Mesenchymal stem cell (in vitro differentiated cells and primary cell): ENCODE measurements around the gene IKZF5.
A peak's percentile ranks its signal among the peaks of the same experiment; 100 is the strongest.

ENCODE experiments used
- DNase-seq: peaks from one replicate; pipeline ENCODE4 v3.0.0-alpha.2; 2013
- H2AFZ ChIP-seq: one replicate; pipeline ENCODE4 v1.6.1; 2013; ENCODE audit warnings: low read depth, mild to moderate bottlenecking, control low read depth, inconsistent platforms, low read length, moderate library complexity
- H2AK5ac ChIP-seq: 2 replicates; pipeline ENCODE4 v1.6.1; 2013; ENCODE audit warnings: low read length, moderate library complexity, mild to moderate bottlenecking, inconsistent platforms; ENCODE audit not compliant: severe bottlenecking
- H2BK120ac ChIP-seq: one replicate; pipeline ENCODE4 v1.6.1; 2013; ENCODE audit warnings: low read depth, mild to moderate bottlenecking, inconsistent platforms, low read length, moderate library complexity
- H2BK12ac ChIP-seq, 2 experiments: one replicate each; pipeline ENCODE4 v1.6.1; 2013; ENCODE audit warnings: inconsistent platforms in 2 of 2, low read length in 2 of 2, mild to moderate bottlenecking in 2 of 2, moderate library complexity in 2 of 2, control low read depth in 1 of 2
- H2BK15ac ChIP-seq: one replicate; pipeline ENCODE4 v1.6.1; 2013; ENCODE audit warnings: mild to moderate bottlenecking, low read depth, inconsistent platforms; ENCODE audit not compliant: poor library complexity, severe bottlenecking
- H2BK5ac ChIP-seq: 2 replicates; pipeline ENCODE4 v1.6.1; 2013; ENCODE audit warnings: low read depth, mild to moderate bottlenecking, low read length, control low read depth, inconsistent platforms; ENCODE audit not compliant: poor library complexity, severe bottlenecking
- H3K14ac ChIP-seq, 2 experiments: one replicate each; pipeline ENCODE4 v1.6.1; 2013; ENCODE audit warnings: inconsistent platforms in 2 of 2, low read length in 2 of 2, control low read depth in 1 of 2, mild to moderate bottlenecking in 1 of 2, moderate library complexity in 1 of 2
- H3K18ac ChIP-seq, 2 experiments: one replicate each; pipeline ENCODE4 v1.6.1; 2013; ENCODE audit warnings: inconsistent platforms in 2 of 2, low read length in 2 of 2, control low read depth in 1 of 2, low read depth in 1 of 2, mild to moderate bottlenecking in 1 of 2
- H3K23ac ChIP-seq, 2 experiments: one replicate each; pipeline ENCODE4 v1.6.1; 2013; ENCODE audit warnings: inconsistent platforms in 2 of 2, low read length in 2 of 2, mild to moderate bottlenecking in 2 of 2, moderate library complexity in 2 of 2, control low read depth in 1 of 2
- H3K27ac ChIP-seq: 2 replicates; pipeline ENCODE4 v1.5.1; 2013; ENCODE audit warnings: mild to moderate bottlenecking, moderate library complexity, low read length, control low read depth, inconsistent platforms; ENCODE audit not compliant: poor library complexity, severe bottlenecking
- H3K27me3 ChIP-seq, 2 experiments: 2 replicates each; pipeline versions ENCODE4 v1.6.1 to v1.7.0; 2013; ENCODE audit warnings: low read length in 2 of 2, mild to moderate bottlenecking in 2 of 2, moderate library complexity in 2 of 2, control low read depth in 1 of 2, inconsistent platforms in 1 of 2; ENCODE audit not compliant: control insufficient read depth in 1 of 2, insufficient read depth in 1 of 2
- H3K36me3 ChIP-seq, 2 experiments: 2 replicates each; pipeline versions ENCODE4 v1.6.1 to v1.7.0; 2013; ENCODE audit warnings: low read length in 2 of 2, control low read depth in 1 of 2, inconsistent platforms in 1 of 2, low read depth in 1 of 2, mild to moderate bottlenecking in 1 of 2; ENCODE audit not compliant: insufficient read depth in 2 of 2, control insufficient read depth in 1 of 2
- H3K4ac ChIP-seq, 2 experiments: one replicate each; pipeline ENCODE4 v1.6.1; 2013; ENCODE audit warnings: inconsistent platforms in 2 of 2, low read length in 2 of 2, mild to moderate bottlenecking in 2 of 2, moderate library complexity in 2 of 2, control low read depth in 1 of 2, low read depth in 1 of 2
- H3K4me1 ChIP-seq: 2 replicates; pipeline ENCODE4 v1.6.1; 2013; ENCODE audit warnings: low read depth, low read length, control low read depth; ENCODE audit not compliant: control insufficient read depth, insufficient read depth
- H3K4me2 ChIP-seq: 2 replicates; pipeline ENCODE4 v1.6.1; 2013; ENCODE audit warnings: low read length, mild to moderate bottlenecking, inconsistent platforms; ENCODE audit not compliant: poor library complexity, severe bottlenecking
- H3K4me3 ChIP-seq, 2 experiments: 2 replicates each; pipeline versions ENCODE4 v1.5.1 to v1.7.0; 2013; ENCODE audit warnings: low read length in 2 of 2, mild to moderate bottlenecking in 2 of 2, control low read depth in 1 of 2, low read depth in 1 of 2; ENCODE audit not compliant: insufficient read depth in 1 of 2
- H3K79me1 ChIP-seq: replicated peaks from 2 replicates; pipeline ENCODE4 v1.6.1; 2013; ENCODE audit warnings: mild to moderate bottlenecking, control low read depth, low read length, inconsistent platforms; ENCODE audit not compliant: poor library complexity, severe bottlenecking
- H3K9ac ChIP-seq: 2 replicates; pipeline ENCODE4 v1.7.0; 2013; ENCODE audit warnings: mild to moderate bottlenecking, low read length, moderate library complexity
- H3K9me3 ChIP-seq: 2 replicates; pipeline ENCODE4 v1.7.0; 2013; ENCODE audit warnings: mild to moderate bottlenecking, low read length; ENCODE audit not compliant: control insufficient read depth
- H4K8ac ChIP-seq: one replicate; pipeline ENCODE4 v1.6.1; 2013; ENCODE audit warnings: inconsistent platforms, mild to moderate bottlenecking, low read length, moderate library complexity
- H4K91ac ChIP-seq: one replicate; pipeline ENCODE4 v1.6.1; 2013; ENCODE audit warnings: mild to moderate bottlenecking, low read length, inconsistent platforms
- WGBS: methylation state at CpG from one replicate; pipeline ENCODE4 v1.1.7; 2013; ENCODE audit warnings: mixed read lengths; 5-methylcytosine and 5-hydroxymethylcytosine counted together

Gene IKZF5

DNA sequence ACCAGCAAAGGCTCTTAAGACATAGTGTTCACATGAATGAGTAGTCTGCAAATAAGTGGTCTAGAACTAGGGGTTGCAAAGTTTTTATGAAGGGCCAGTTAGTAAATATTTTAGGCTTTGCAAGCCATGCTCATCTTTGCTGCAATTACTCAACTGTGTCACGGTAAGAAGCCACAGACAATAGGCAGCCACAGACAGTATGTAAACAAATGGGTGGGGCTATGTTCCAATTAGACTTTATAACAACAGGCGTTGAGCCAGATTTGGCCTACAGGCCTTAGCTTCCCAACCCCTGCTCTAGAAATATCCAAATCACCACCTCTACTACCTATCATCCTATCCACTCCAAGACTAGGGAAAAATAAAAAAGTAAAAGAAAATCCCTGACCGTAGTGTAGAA lies 9.2 kb downstream of the IKZF5 start:
- no peak overlapping the region for H3K23ac ChIP-seq
- peak; percentile 9 for DNase-seq

DNA sequence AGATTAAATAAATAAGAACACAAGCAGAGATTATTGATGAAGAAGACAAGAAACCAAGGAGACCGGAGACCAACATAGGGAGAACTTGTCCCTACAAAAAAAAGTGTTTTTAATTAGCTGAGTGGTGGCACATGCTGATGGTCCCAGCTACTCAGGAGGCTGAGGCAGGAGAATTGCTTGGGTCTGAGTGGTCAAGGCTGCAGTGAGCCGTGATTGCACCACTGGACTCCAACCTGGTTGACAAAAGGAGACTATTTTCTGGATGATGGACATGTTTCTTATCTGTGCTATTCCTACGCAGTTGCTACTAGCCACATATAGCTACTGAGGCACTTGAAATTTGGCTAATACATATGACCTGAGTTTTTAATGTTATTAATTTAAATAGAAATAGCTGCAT lies 9.7 kb downstream of the IKZF5 start:
- H2BK15ac ChIP-seq, result no peak overlapping the region
- H3K4me3 ChIP-seq, result no peak overlapping the region
- DNase-seq, result no peak
- no peak overlapping the region for H3K4me2 ChIP-seq
- H3K4me1 ChIP-seq, result peaks cover 1% of the 10 kb centered on the region
- H3K27me3 ChIP-seq, result no peaks in the 10 kb centered on the region
- no peak overlapping the region for H3K4ac ChIP-seq
- no peak overlapping the region for H2BK120ac ChIP-seq
- H3K9ac ChIP-seq, result no peak overlapping the region
- no peak overlapping the region for H2BK5ac ChIP-seq
- no peak overlapping the region for H2AFZ ChIP-seq
- H3K9me3 ChIP-seq, result no peaks in the 10 kb centered on the region
- peaks cover 9 to 46% of the 10 kb centered on the region in 2 experiments for H3K36me3 ChIP-seq
- peaks cover 21% of the 10 kb centered on the region for H3K79me1 ChIP-seq
- no peak overlapping the region for H3K14ac ChIP-seq
- H4K8ac ChIP-seq, result no peak overlapping the region
- H2AK5ac ChIP-seq, result no peak overlapping the region
- WGBS, result over 99% methylated on average over 2 of the region's 3 CpGs
- H3K18ac ChIP-seq, result no peak overlapping the region
- no peak overlapping the region for H3K27ac ChIP-seq
- no peak overlapping the region for H4K91ac ChIP-seq
- H3K23ac ChIP-seq, result no peak overlapping the region
- H2BK12ac ChIP-seq, result no peak overlapping the region

More for the DNA sequence above, 9.2 kb downstream of the IKZF5 start:
- no peak overlapping the region for H2BK15ac ChIP-seq
- no peak overlapping the region for H4K8ac ChIP-seq
- peaks cover 6 to 42% of the 10 kb centered on the region in 2 experiments for H3K36me3 ChIP-seq
- peaks cover 18% of the 10 kb centered on the region for H3K79me1 ChIP-seq
- no peak overlapping the region for H2BK120ac ChIP-seq
- H3K18ac ChIP-seq, result no peak overlapping the region
- H3K14ac ChIP-seq, result no peak overlapping the region
- no peak overlapping the region for H3K4me3 ChIP-seq
- no peak overlapping the region for H2AK5ac ChIP-seq
- H3K4ac ChIP-seq, result no peak overlapping the region
- no peak overlapping the region for H2BK12ac ChIP-seq
- 53% methylated on average over 2 of the region's 3 CpGs for WGBS
- no peaks in the 10 kb centered on the region for H3K9me3 ChIP-seq
- no peak overlapping the region for H3K4me2 ChIP-seq
- H3K4me1 ChIP-seq, result peaks cover 1% of the 10 kb centered on the region
- H2BK5ac ChIP-seq, result no peak overlapping the region
- H4K91ac ChIP-seq, result no peak overlapping the region
- no peaks in the 10 kb centered on the region for H3K27me3 ChIP-seq
- H2AFZ ChIP-seq, result no peak overlapping the region
- no peak overlapping the region for H3K27ac ChIP-seq
- H3K9ac ChIP-seq, result no peak overlapping the region

DNA sequence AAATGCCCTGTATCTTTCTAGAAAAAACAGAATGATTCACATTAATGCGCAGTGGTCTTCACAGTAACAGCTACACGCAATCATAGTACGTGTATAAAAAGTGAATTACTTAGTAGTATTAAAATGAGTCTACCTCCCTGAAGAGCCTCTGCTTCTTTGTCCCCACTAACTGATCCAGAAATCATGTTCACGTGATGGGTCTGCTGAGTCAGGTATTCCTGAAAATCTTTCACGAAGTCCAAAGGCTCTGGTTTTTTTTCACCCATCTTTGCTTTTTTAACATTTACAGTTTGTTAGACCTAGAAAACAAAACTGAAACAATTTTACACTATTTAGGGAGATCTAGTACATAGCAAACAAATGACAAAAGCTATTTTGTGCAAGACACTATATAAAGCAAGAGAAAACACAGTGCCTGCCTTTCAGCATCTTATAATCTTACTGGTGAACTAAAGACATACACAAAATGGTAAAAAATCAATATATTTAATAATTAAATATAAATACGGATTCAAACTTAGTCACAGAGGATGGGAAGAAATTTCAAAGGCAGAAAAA lies 10.2 kb downstream of the IKZF5 start:
- H4K91ac ChIP-seq, result no peak overlapping the region
- no peak for DNase-seq
- no peak overlapping the region for H2BK120ac ChIP-seq
- H3K9ac ChIP-seq, result no peak overlapping the region
- H3K27ac ChIP-seq, result no peak overlapping the region
- H3K27me3 ChIP-seq, result no peaks in the 10 kb centered on the region
- peaks cover 1% of the 10 kb centered on the region for H3K4me1 ChIP-seq
- H2BK15ac ChIP-seq, result no peak overlapping the region
- no peak overlapping the region for H3K4me3 ChIP-seq
- peaks cover 23% of the 10 kb centered on the region for H3K79me1 ChIP-seq
- peaks cover 12 to 51% of the 10 kb centered on the region in 2 experiments for H3K36me3 ChIP-seq
- no peak overlapping the region for H2AFZ ChIP-seq
- no peak overlapping the region for H2BK5ac ChIP-seq
- no peak overlapping the region for H3K4me2 ChIP-seq
- WGBS, result 91% methylated on average over 5 of the region's 6 CpGs
- no peak overlapping the region for H3K18ac ChIP-seq
- H3K9me3 ChIP-seq, result no peaks in the 10 kb centered on the region
- no peak overlapping the region for H3K23ac ChIP-seq
- H2AK5ac ChIP-seq, result no peak overlapping the region
- H2BK12ac ChIP-seq, result no peak overlapping the region
- H3K4ac ChIP-seq, result no peak overlapping the region
- H4K8ac ChIP-seq, result no peak overlapping the region
- H3K14ac ChIP-seq, result no peak overlapping the region

DNA sequence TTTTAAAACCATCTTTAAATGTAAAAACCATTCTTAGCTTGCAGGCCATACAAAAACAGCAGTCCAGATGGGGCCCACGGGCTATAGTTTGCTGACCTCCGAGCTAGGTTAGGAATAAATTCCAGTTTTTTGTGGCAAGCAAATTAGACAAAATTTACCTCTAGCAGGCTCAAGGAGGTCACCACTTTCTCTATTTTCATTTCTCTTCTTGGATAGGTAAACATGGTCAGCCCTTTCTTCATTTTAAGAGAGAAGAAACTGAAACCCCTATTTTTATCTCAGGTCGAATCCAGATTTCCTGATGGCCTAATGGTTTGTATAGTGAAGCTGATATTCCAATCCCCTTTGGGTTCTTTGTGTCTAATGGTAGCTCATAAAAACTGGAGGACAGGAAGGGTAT lies 10.7 kb downstream of the IKZF5 start:
- no peak overlapping the region for H3K4ac ChIP-seq
- no peak overlapping the region for H3K18ac ChIP-seq
- no peak overlapping the region for H2BK120ac ChIP-seq
- no peak overlapping the region for H4K8ac ChIP-seq
- no peak overlapping the region for H2BK15ac ChIP-seq
- no peak overlapping the region for H2AK5ac ChIP-seq
- H3K9ac ChIP-seq, result no peak overlapping the region
- DNase-seq, result no peak
- no peak overlapping the region for H3K4me3 ChIP-seq
- peaks cover 1% of the 10 kb centered on the region for H3K4me1 ChIP-seq
- peaks cover 12 to 57% of the 10 kb centered on the region in 2 experiments for H3K36me3 ChIP-seq
- no peaks in the 10 kb centered on the region for H3K27me3 ChIP-seq
- no peak overlapping the region for H3K14ac ChIP-seq
- H3K27ac ChIP-seq, result no peak overlapping the region
- no peak overlapping the region for H2BK5ac ChIP-seq
- 92% methylated on average over 2 of the region's 3 CpGs for WGBS
- no peak overlapping the region for H3K4me2 ChIP-seq
- H3K9me3 ChIP-seq, result no peaks in the 10 kb centered on the region
- H3K23ac ChIP-seq, result no peak overlapping the region
- H3K79me1 ChIP-seq, result peaks cover 23% of the 10 kb centered on the region
- H4K91ac ChIP-seq, result no peak overlapping the region
- H2BK12ac ChIP-seq, result no peak overlapping the region
- H2AFZ ChIP-seq, result no peak overlapping the region
